ENCODE results near the gene SCAPER.
"Not testable (repeated sequence)": the region's sequence is repeated elsewhere in the genome, so short reads cannot be mapped to it uniquely, and the experiment has no call there.

The SCAPER gene

DNA sequence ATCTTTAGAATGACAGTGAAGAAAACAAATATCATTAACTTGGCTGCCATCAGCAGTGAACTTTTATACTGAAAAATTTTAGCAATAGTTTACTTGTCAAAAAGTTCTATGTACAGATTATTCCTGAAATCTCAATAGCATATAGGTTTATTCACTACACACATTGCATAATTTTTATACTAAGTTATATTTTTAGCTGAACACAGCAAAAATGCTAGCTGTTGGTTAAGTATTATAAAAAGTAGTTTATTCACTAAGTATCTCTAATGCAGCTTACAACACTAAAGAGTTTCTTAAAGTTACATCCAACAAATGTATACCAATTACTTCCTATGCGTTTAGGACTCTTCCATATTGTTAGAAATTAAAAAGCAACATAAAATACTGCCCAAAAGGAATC, 131.9 kb downstream of the SCAPER start:
- no peak for DNase-seq (ENCODE audit: low read depth in 2 of 2)

DNA sequence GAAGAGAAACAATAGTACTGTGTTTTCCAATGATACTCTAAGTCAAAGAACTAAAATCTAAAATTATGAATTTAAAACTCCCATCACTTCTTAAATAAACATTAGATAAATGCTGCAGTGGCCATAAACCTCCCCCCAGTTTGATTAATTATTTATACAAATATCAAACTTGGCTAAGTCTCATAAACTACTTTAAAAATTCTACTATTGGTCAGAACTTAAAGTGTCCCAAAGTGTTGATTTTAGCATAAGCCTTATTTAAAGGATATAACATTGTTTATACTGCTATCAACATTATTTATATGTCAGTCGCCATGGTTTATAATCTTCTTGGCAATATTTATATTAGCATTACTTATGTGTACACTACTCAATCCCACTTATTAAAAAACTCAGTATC, 132.4 kb downstream of the SCAPER start:
- DNase-seq (ENCODE audit: low read depth in 2 of 2): no peak

DNA sequence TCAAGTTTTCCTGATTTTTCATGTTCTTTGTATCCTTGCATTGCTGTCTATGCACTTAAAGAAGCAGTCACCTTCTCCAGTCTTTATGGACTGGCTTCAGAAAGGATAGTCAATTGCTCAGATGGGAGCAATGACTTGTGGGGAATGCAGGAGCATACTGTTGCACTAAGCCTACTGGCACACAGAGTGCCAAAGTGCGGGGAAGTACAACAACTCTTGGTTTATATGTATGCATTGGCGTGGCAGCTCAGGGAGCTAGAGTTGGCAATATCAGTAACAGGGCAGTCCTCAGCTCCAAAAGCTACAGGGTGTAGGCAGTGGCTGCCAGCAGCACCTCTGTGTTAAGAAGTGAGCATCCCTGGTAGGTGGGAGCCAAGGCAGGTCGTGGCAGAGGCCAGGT, 141.1 kb downstream of the SCAPER start:
- DNase-seq (ENCODE audit: low read depth in 2 of 2): no peak

GRCh38 chr15:76763554-76763953, 141.6 kb downstream of the SCAPER start:
- no peak for DNase-seq (ENCODE audit: low read depth in 2 of 2)

GRCh38 chr15:76756381-76756780, 148.8 kb downstream of the SCAPER start:
- DNase-seq (ENCODE audit: low read depth in 2 of 2): no peak

GRCh38 chr15:76753771-76754170, 151.4 kb downstream of the SCAPER start:
- no peak for DNase-seq (ENCODE audit: low read depth in 2 of 2)

DNA sequence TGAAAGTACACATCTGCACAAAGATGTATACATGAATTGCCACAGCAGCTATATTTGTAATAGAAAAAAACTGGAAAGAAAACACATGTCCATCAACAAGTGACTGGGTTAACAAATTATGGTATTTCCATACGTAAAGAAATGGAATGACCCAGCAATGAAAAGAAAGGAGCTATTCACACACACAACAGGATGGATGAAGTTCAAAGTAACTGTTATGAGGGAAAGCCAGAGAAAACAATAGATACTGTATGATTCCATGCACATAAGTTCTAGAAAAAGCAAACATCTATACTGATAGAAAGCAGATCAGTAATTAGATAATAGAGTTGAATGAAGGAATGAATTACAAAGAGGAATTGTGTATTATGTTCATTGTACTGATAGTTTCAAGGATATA, 152.0 kb downstream of the SCAPER start:
- DNase-seq (ENCODE audit: low read depth in 2 of 2): no peak

DNA sequence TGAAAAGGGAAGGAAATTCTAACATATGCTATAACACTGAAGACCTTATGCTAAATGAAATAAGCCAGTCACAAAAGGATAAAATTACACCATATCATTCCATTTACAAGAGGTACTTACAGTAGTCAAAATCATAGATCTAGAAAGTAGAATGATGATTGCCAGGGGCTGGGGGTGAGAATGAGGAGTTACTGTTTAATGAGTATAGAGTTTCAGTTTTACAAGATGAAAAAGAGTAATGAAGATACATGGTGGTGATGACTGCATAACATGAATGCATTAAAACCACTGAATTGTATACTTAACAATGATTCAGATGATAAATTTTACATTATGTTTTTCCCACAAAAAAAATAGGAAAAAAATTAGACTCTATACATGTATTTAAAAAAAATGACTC, 152.6 kb downstream of the SCAPER start:
- DNase-seq (ENCODE audit: low read depth in 2 of 2): peak in 1 of 2 donors; percentile 17

DNA sequence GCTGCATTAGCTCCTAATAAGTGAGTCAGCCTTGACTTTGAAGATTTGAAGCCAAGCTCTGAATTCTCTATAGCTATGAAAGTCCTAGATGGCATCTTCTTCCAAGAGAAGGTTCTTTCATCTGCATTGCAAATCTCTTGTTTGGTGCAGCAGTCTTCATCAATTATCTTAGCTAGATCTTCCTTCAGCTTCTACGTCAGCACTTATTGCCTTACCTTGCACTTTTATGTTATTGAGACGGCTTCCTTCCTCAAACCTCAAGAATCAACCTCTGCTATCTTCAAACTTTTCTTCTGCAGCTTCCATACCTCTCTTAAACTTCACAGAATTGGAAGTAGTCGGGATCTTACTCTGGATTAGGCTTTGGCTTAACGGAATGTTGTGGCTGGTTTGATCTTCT, 167.6 kb downstream of the SCAPER start:
- DNase-seq (ENCODE audit: low read depth in 2 of 2): no peak

DNA sequence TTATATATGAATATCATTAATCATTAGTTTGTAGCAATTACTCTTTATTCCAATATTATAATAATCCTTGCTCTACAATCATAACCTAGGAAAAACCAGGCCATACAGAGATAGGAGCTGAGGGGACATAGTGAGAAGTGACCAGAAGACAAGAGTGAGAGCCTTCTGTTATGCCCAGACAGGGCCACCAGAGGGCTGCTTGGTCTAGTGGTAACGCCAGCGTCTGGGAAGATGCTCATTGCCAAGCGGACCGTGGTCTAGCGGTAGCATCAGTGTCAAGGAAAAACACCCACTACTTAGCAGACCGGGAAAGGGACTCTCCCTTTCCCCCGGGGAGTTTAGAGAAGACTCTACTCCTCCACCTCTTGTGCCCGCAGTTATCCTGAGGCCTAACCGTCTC, 172.8 kb downstream of the SCAPER start:
- not testable (repeated sequence) for DNase-seq (ENCODE audit: low read depth in 2 of 2)

DNA sequence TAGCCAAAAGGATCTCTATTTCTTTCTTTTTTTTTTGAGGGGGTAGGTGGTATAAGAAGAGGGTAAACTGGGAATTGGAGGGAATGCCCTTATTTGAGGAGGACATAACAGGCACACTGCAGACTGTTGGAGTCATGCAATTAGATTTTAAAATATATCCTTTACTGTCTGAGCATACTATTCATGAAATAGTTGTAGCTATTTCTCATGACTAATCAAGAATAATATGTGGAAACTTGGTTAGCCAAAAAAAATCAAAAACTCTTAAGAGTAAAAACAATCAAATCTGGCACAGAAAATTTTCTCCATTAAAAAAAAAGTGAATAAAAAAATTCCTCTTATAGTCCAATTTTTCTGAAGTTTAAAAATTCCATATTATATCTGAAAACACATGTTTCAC, 174.9 kb downstream of the SCAPER start:
- no peak for DNase-seq (ENCODE audit: low read depth in 2 of 2)

DNA sequence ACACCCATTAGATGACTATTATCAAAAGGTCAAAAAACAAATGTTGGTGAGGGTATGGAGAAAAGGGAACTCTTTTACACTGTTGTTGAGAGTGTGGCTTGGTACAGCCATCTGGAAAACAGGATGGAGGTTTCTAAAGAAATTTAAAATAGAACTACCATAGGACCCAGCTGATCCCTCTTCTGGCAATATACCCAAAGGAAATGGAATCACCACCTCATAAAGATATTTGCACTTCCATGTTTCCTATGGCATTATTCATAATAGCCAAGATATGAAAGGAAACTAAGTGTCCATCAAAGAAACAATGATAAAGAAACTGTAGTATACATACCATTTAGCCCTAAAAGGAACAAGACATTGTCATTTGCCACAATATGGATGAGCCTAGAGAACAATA, 186.3 kb downstream of the SCAPER start:
- DNase-seq (ENCODE audit: low read depth in 2 of 2): no peak

DNA sequence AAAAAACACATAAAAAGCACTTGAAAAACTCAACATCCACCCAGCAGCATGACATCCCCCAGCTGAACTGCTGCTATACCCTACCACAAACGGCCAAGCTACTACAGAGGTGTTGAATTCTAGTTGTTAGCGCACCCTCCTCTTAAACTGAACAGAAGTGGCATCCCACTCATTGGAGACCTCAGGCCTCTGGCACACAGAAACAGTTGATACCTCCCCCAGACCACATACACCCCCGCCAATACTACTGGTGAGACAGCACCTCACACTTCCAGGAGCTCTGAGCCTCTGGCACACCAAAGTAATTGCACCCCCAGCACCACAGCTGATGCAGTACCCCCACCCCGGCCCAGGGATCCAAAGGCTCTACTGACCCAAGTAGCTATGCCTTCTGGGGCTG, 190.2 kb downstream of the SCAPER start:
- DNase-seq (ENCODE audit: low read depth in 2 of 2): no peak

- no peak for DNase-seq (ENCODE audit: low read depth in 2 of 2)
Measured at GRCh38 chr15:76711351-76711827, 193.8 kb downstream of the SCAPER start.

- DNase-seq (ENCODE audit: low read depth in 2 of 2): not testable (repeated sequence)
Measured at GRCh38 chr15:76704032-76704431, 201.1 kb downstream of the SCAPER start.

DNA sequence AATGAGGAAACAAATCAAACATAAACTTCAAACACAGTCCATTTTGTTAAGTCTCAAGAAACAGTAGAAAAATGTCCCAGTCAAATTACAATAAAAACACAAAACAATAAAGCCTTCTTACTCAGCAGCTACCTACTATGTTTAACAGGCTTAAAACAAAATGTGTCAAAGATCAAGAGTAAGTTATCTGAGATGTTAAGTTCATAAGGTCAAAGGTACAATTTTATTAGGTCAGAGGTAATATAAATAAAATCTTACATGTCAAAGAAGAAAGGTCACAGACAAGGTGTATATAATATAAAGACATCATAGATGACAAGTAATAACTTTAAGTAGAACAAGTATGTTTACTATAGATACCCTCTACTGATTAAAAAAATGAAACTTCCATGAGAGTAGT, 208.3 kb downstream of the SCAPER start:
- no peak for DNase-seq (ENCODE audit: low read depth in 2 of 2)

DNA sequence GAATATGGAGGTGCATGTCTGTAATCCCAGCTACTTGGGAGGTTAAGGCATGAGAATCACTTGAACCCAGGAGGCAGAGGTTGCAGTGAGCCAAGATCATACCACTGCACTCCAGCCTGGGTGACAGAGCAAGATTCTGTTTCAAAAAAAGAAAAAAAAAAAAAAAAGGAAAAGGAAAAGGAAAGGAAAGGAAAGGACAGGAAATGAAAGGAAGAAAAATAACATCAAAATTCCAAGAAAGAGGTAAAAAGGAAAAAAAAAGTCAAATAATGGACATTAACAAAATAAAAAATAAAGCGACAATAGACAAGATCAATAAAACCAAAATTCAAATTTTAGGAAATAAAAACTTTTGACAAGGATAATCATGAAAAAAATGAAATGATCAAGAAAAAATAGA, 212.6 kb downstream of the SCAPER start:
- not testable (repeated sequence) for DNase-seq (ENCODE audit: low read depth in 2 of 2)

DNA sequence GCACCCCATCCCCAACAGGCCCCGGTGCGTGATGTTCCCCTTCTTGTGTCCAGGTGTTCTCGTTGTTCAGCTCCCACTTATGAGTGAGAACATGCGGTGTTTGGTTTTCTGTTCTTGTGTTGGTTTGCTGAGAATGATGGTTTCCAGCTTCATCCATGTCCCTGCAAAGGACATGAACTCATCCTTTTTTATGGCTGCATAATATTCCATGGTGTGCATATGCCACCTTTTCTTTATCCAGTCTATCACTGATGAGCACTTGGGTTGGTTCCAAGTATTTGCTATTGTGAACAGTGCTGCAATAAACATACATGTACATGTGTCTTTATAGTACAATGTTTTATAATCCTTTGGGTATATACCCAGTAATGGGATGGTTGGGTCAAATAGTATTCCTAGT, 217.5 kb downstream of the SCAPER start:
- not testable (repeated sequence) for DNase-seq (ENCODE audit: low read depth in 2 of 2)

- DNase-seq (ENCODE audit: low read depth in 2 of 2): no peak
Measured at GRCh38 chr15:76684002-76684401, 221.1 kb downstream of the SCAPER start.

DNA sequence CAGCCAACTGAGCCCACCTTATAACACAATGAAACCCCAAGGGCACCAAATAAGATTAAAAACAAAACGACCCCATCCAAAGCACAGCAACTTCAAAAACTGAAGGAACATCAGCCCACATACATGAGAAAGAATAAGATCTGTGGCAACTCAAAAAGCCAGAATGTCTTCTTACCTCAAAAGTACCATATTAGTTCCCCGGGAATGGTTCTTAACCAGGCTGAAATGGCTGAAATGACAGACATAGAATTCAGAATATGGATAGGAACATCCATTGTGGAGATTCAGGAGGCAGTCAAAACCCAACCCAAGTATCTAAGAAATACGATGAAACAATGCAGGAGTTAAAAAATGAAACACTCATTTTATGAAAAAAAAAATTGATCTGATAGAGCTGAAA, 222.3 kb downstream of the SCAPER start:
- DNase-seq (ENCODE audit: low read depth in 2 of 2): no peak

- no peak for DNase-seq (ENCODE audit: low read depth in 2 of 2)
Measured at GRCh38 chr15:76682259-76682658, 222.9 kb downstream of the SCAPER start.

DNA sequence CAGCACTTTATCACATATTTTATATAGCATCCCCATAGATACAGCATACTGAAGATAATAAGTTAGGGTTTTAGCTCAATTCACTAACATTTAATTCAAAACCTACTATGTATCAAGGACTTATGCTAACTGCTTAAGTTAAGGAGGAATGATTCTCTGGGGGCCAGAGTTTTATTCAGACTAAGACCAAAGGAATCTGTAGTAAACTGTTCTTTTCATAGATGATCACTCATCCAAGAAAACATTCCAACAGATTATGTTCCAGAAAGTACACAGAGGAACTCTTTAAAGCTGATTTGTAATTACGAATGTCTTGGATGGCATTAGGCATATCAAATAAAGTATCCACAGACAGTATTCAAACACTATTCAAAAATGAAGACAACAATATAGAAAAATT, 226.4 kb downstream of the SCAPER start:
- DNase-seq (ENCODE audit: low read depth in 2 of 2): no peak

DNA sequence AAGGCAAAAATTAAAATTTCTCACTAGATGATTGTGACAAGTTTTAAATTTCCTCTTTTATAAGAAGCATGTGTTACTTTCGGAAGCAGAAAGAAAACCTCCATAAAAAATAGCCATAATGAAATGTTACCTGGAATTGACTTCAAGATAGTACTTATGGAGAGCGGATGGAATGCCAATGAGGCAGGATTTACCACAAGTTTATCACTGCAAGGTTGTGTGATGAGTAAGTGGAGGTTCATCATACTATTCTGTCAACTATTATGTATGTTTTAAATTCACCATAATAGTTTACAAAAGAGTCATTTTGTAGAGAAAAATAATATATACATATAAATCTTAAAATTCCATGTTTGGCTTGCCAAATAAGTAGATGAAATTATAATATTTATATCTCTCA, 230.3 kb downstream of the SCAPER start:
- no peak for DNase-seq (ENCODE audit: low read depth in 2 of 2)

- DNase-seq (ENCODE audit: low read depth in 2 of 2): no peak
Measured at GRCh38 chr15:76669521-76670207, 235.5 kb downstream of the SCAPER start.
